NCI-H1105 treated with DMSO at 0.1 percent for 48 hours (cell line): ENCODE results near the gene FGGY.
A peak's percentile ranks its signal among the peaks of the same experiment; 100 is the strongest.

Experiments used
- DNase-seq: peaks from one replicate; lab custom pipeline; 2025; lab: John Stamatoyannopoulos, UW

FGGY gene

DNA sequence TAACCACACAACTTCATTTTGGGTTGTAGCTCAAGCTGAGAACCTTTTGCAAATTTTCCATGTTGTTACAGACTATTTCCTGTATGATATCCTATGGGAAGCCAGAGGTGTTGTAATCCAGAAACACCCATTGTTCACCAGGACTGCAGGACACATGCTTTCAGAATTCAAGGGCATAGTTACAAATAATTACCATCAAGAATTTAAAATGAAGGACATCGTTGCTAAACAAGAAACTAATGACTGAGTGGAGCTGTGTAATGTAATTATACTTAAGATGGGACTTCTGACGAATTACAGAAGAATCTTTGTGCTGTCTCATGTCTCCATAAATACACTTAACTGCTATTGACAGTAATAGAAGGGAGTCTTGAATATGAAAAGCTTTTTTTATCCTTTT is 470.2 kb downstream of the FGGY start:
- peak; percentile 20 for DNase-seq

DNA sequence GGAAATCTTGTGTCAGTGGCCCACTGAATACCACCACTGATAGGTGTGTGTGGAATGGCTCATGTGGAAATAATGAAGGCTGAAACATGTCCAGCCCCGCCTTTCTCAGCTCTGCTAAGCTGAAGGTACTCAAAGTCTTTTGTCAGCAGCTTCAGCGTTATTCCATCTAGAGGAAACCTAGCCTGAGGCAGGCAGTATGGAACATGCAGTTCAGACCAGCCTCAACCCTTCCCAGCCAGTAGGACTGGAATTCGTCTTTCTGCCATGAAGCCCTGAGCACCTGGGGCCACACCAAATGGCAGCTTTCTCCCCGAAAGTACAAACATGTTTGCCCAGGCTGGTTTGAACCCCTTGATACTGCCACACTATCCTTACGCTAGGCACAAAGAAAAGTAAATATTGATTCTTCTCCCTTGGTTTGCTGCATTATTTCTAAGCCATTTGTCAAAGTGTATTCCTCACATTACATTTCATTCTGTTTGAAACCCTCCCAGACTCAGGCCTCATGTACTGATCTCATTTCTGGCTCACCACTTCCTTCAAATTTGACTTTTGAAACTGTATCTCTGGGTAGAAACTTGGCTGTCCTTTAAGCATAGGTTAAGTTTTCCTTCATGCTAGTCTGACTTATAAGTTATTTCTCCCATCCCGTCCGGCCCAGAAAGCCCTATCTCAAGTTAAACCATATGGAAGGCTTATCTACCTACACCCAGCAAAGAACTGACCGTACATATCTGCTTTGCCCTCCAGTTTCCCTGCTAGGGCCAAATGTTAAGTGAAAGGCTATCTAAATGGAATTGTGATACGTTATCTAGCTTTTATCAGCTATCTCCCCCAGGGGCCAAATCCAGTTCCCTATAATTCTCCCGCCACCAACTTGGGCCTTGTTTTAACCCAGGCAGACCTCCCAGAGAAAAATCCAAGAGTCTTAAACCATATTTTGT is 472.2 kb downstream of the FGGY start:
- DNase-seq, result no peak

DNA sequence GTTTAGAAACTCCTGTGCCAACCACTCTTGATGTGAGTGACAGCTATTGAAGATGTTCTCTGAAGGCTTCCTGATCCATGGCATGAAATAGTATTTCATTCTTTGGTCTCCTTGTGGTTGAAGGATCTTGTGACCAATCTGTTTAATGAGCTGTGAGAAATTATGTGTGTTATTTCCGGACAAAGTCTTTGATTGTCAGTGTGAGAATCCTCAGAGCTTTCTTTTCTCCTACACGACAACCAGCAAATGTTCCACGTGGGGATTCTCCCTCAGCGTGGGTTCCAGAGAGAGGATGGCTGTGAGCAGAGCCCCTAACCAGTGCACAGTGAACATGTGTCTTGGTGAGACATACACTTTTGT is 472.8 kb downstream of the FGGY start:
- no peak for DNase-seq

DNA sequence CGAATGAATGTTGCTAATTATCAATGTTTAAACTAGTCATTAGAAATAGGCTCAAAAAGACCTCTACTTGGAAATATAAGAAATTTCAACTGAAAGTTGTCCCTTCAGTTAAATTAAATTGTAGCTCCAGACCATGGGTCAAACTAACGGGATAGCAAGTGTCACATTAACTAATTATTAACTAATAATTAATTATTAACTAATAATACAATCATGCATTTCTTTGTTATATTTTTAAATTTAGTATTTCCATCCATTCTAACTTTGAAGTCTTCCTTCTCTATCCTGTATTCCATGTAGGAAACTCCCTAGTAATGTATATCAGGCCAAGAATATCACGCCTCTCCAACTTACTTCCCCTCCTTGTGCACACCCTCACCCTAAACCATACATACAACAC is 474.5 kb downstream of the FGGY start:
- no peak for DNase-seq

DNA sequence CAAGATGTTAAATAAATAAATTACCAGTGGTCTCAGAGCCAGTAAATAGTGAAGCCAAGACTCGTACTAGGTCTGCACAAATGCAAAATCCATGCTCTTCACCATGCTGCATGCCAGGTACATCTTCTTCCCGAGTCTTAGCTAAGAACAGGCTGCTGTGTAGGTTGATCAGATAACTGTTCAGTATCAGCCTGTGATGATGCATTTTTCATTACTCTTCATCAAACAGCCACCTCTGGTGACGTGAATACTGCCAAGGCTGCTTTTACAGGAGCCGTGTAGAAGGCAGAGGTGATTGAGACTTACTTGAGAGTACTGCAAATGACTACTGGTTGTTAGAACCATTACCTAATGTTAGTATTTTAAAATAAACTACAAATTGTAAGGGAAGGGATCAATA is 478.6 kb downstream of the FGGY start:
- DNase-seq, result no peak

DNA sequence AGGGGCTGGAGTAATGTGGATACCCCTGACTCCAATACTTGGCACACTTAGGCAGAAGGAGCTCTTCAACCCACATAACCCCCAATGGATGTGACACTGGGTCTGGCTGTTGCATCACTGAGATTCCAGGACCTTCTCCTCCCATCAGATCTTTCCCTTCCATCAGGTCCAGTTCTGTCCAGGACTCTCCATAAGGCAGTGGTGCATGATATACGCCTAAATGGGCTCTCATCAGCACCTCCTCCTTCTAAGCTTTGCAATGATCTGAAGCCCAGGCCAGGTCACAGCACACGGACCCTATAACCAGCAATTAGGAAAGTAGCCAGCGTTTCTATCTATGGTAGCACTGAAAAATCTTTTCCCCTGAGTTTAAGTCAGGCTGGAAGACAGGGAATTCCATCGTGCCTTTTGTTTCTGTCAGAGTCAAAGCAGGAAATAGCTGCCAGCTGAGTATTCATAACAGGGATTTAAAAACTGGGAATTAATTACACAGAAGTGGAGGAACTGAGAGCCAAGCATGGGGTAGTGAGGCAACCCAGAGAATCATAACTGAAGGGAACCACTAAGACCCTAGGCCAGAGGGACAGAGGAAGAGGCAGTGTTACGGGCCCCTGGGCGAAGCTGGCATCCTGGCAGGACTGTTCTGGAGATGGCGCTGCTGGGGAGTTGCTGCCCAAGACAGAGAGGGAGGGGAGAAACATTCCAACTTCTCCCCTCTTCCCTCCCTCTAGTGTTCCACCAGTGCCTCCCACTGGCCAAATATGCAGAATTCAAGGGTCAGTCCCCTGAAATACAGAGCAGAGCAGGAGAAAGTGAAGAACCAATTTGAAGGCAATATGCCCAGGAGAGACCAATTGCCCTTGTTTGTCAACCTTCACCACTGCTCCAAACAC is 480.3 kb downstream of the FGGY start:
- DNase-seq, result no peak

DNA sequence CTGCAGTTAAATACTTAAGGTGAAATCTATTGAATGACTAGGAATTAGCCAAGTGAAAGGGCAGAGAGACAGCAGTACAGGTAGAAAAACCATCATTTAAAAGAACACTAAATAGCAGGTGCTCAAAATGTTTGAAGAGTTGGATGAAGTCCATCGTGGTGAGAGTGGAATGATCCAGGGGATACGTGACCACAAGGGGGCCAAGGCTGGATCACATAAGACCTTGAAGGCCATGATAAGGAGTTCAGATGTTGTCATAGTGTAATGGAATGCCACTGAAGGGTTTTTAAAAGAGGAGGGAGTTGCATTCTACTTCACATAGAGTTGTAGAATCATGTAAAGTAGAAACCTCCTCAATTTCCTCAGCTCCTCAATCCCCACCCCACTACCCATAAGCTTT is 483.1 kb downstream of the FGGY start:
- DNase-seq, result no peak

DNA sequence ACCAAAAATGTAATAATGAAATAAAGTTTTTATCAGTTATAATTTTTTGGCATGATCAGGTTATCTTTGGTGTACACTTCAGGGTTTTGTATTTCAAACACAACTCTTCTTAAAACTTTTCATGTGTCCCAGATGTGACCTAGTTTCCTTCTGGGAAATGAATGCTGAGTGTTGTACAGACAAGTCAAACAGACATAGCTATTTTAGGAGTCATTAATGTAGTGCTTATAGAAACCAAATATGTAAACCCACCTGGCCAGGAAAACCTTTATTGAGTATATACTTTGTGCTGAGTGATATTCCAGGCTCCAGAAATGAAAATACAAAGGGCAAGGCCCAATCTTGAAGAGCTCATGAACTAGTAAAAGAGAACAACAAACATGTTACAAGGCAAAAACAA is 491.9 kb downstream of the FGGY start:
- DNase-seq, result no peak

DNA sequence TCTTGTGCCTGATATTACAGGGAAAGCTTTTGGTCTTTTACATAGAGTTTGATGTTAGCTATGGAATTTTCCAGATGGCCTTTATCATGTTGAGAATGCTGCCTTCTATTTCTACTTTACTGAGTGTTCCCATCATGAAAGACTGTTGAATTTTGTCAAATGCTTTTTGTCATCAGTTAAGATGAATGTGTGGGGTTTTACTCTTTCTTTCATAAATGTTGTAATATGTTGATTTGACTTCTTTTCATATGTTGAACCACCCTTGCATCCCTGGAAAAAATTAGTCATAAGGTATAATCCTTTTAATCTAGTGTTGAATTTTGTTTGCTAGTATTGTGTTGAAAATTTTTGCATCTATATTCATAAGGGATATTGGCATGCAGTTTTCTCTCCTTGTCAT is 501.7 kb downstream of the FGGY start:
- DNase-seq, result no peak

DNA sequence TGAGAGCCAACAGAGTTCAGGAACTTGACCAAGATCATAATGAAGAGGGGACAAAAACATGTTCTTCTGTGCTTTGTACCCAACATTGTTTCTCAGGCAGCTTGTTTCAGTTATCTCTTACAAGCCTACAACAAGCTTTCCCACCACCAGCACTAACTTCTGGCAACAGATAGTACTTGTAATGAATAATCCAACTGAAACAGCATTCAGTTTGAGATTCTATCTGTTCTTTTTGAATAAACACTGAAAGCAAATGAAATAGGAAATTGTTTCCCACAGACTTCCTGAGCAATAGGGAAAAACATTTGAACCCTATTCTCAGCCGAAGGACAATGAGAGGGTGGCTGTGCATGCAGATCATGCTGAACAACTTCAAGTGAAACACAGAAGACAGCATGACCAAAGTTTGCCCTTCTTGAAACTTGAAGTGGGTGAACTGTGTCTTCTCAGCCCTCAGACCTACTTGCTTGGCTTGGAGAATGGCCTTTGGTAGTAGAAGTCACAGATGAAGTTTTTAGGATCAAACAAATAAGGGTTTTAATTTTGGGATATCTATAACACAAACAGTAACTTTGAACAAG is 506.7 kb downstream of the FGGY start:
- DNase-seq, result no peak

DNA sequence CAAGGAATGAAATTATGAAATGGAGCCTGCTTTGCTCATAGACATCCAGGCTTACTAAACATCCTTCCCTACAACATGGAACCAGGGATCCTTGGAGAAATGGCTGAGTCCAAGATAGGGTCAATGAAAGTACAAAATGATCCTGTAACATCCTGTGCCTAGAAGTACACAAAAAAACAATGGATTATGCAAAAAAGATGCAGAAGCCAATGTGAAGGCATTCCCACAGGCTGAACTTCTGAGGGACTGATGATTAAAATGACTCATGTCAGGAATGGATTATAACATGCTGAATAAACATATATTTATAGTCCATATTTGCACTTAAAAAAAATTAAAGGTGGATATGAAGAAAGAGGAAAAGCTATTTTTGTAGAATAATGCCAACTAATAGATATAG is 507.4 kb downstream of the FGGY start:
- DNase-seq, result no peak

DNA sequence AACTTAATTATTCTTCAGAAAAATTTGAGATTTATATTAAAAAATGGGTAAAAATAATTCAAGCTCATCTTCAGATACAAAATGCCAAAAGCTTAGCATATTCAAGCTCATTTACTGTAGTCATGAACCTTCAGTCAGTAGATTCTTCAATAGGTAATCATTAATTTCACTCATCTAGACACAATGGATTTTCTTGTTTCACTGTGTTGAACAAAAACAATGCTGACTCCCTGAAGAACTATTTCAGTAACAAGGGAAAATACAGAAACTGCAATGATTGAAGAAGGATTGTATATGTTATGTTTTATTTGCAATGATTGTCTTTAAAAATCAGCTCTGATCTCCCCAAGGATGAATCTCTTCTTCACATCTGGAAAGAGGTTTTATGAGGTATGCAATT is 508.7 kb downstream of the FGGY start:
- DNase-seq, result no peak
